Measurements from ENCODE around the gene KIF17.

The KIF17 gene

DNA sequence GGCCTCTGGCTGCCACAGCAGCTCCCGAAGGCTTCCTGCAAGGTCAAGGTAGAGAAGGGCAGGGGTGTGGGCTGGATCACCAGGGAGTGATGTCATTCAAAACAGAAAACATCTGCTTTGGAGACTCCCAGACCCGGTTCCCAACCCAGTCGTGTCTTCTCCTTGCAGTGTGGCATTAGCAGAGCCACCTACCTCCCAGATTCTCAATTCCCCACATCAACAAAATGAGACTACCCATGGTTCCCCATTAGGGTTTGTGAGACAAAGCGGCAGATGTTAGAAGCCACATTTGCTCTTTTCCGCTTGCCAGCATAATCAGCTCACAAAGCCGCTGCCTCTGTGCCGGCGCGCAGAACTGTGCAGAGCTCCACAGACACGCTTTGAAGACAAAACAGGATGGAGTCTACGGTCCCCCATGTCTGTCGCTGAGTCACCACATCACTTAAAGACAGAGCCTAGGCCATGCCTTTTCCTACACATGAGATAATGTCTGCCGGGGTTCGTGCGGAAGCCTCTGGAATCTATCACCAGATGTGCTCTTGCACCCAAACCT lies 12.5 kb downstream of the KIF17 start:
- no peak overlapping the region for H3K4me3 ChIP-seq (ENCODE audit: control insufficient read depth, low read depth, low read length)
- DNase-seq (ENCODE audit: low read depth) = no peak
- TF ChIP-seq, protein P1, sequence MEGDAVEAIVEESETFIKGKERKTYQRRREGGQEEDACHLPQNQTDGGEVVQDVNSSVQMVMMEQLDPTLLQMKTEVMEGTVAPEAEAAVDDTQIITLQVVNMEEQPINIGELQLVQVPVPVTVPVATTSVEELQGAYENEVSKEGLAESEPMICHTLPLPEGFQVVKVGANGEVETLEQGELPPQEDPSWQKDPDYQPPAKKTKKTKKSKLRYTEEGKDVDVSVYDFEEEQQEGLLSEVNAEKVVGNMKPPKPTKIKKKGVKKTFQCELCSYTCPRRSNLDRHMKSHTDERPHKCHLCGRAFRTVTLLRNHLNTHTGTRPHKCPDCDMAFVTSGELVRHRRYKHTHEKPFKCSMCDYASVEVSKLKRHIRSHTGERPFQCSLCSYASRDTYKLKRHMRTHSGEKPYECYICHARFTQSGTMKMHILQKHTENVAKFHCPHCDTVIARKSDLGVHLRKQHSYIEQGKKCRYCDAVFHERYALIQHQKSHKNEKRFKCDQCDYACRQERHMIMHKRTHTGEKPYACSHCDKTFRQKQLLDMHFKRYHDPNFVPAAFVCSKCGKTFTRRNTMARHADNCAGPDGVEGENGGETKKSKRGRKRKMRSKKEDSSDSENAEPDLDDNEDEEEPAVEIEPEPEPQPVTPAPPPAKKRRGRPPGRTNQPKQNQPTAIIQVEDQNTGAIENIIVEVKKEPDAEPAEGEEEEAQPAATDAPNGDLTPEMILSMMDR (conservative IDR thresholded peaks at IDR 0.05; ENCODE audit: control insufficient read depth, insufficient read depth, low read depth, low read length) = no peak

DNA sequence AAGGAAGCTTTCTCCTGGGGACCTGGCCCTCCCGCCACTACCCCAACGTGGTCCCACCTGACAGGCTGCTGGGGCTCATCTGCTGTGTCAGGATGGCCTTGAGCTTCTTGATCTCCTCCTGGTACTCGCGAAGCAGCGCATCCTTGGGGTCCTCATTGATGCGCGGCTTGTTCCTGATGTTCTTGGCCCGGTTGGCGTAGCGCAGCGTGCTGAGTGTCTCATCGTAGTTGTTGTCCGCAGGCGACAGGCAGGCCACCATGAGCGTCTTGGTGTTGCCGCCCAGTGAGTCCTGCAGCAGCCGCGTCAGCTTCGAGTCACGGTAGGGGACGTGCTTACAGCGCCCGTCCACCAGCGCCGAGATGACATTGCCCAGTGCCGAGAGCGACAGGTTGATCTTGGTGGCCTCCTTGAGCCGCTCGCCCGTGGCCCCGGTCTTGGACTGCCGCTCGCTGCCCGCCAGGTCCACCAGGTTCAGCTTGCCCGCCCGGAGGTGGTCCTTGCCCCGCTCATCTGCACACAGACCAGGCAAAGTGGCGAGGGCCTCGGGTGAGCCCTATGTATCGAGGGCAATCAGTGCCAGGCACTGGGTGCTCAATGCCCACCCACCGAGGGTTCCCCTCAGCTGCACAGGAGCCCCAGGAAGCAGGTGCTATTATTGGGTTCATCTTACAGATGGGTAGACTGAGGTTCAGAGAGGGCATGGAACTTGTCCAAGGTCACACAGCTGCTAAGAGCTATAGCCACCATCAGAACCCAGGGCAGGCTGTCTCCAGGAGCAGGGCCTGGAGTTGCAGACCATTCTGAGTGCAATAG lies 13.2 kb downstream of the KIF17 start:
- no peak overlapping the region for H3K4me3 ChIP-seq (ENCODE audit: control insufficient read depth, low read depth, low read length)
- DNase-seq (ENCODE audit: low read depth) = no peak
- TF ChIP-seq, protein P1 (conservative IDR thresholded peaks at IDR 0.05; ENCODE audit: control insufficient read depth, insufficient read depth, low read depth, low read length) = no peak

- TF ChIP-seq, protein P1 (conservative IDR thresholded peaks at IDR 0.05; ENCODE audit: control insufficient read depth, insufficient read depth, low read depth, low read length) = no peak
Observed at GRCh38 chr1:20703124-20703756, 14.6 kb downstream of the KIF17 start.

GRCh38 chr1:20702416-20702815 lies 15.4 kb downstream of the KIF17 start:
- DNase-seq (ENCODE audit: low read depth) = peak; percentile 28
- H3K4me3 ChIP-seq (ENCODE audit: control insufficient read depth, low read depth, low read length) = no peak overlapping the region
- TF ChIP-seq, protein P1 (conservative IDR thresholded peaks at IDR 0.05; ENCODE audit: control insufficient read depth, insufficient read depth, low read depth, low read length) = peak; percentile 40

More at GRCh38 chr1:20703124-20703756, 14.6 kb downstream of the KIF17 start:
- H3K4me3 ChIP-seq (ENCODE audit: control insufficient read depth, low read depth, low read length) = no peak overlapping the region
- DNase-seq (ENCODE audit: low read depth) = no peak

DNA sequence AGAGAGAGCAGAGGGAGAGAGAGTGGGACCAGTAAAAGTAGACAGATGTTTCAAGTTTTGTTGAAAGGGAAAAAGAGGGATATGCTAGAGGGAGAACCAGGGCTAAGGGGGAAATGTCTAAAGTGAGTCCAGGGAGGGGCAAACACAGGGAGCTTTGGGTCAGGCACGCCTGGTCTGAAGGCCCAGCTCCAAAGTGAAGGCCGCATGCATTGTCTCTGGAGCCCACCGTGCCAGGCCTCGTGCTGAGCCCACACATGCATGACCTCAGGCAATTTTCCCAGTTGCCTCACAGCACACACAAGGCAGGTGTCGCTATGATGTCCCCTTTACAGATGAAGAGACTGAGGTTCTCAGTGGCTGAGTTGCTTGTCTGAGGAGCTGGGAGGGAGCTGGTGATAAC lies 16.0 kb downstream of the KIF17 start:
- TF ChIP-seq, protein P1 (conservative IDR thresholded peaks at IDR 0.05; ENCODE audit: control insufficient read depth, insufficient read depth, low read depth, low read length) = no peak
- H3K4me3 ChIP-seq (ENCODE audit: control insufficient read depth, low read depth, low read length) = no peak overlapping the region
- DNase-seq (ENCODE audit: low read depth) = no peak

DNA sequence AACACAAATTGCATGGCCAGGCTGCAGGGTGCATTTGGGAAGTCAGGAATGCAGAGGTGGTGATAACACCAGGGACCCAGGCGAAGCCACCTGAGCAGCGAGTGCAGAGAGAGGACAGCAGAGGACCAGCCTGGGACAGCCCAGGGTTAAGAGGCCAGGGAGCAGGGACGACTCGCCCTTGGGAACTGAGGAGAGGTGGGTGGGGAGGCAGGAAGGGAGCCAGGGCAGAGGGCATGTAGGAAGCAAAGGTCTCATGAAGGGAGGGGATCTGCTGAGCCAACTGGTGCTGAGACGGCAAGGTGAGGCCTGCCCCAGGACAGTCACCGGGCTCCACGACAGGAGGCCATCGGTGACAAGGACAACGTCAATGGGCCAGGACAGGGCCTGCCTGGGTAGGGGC lies 16.4 kb downstream of the KIF17 start:
- TF ChIP-seq, protein P1 (conservative IDR thresholded peaks at IDR 0.05; ENCODE audit: control insufficient read depth, insufficient read depth, low read depth, low read length) = no peak
- H3K4me3 ChIP-seq (ENCODE audit: control insufficient read depth, low read depth, low read length) = no peak overlapping the region
- DNase-seq (ENCODE audit: low read depth) = no peak

Data from fibroblast of mammary gland (primary cell).